Prostate gland (tissue), 2 donors: ENCODE measurements around the gene DOCK2.

ENCODE experiments used
- CTCF ChIP-seq, 4 experiments: fragments of 200-600 bp in 2 of 4; fragments of 450-650 bp in 2 of 4; sonication (generic) in 2 of 4; IDR thresholded peaks; 1 replicate in 3 of 4; 2 replicates in 1 of 4; pipeline ENCODE4 v1.5.1; 2016 to 2019; ENCODE audit warnings: antibody characterized with exemption in 4 of 4, mild to moderate bottlenecking in 2 of 4, moderate library complexity in 2 of 4
- POLR2A ChIP-seq: fragments of 450-650 bp; IDR thresholded peaks from one replicate; pipeline ENCODE4 v1.6.1; 2016; ENCODE audit warnings: antibody characterized with exemption, mild to moderate bottlenecking

- TF ChIP-seq CTCF (IDR thresholded peaks at IDR 0.05): no peak
- TF ChIP-seq POLR2A: no peak
These were observed 26.5 kb upstream of the DOCK2 start for GRCh38 chr5:169610606-169611005.
